Measurements from ENCODE around the gene PQBP1.

PQBP1 gene

GRCh38 chrX:48917139-48918001, 19.6 kb downstream of the PQBP1 start:
- DNase-seq (ENCODE audit: extremely low read depth, low read depth) = peak; percentile 67
- peak overlapping the region; percentile 72 for H3K4me3 ChIP-seq (replicated peaks; ENCODE audit: low read depth, low read length)
- TF ChIP-seq CTCF (IDR thresholded peaks at IDR 0.05; ENCODE audit: low read depth, low read length, missing control alignments) = peak; percentile 87

- no peak for TF ChIP-seq CTCF (IDR thresholded peaks at IDR 0.05; ENCODE audit: low read depth, low read length, missing control alignments)
- DNase-seq (ENCODE audit: extremely low read depth, low read depth) = no peak
- H3K4me3 ChIP-seq (replicated peaks; ENCODE audit: low read depth, low read length) = peak overlapping the region; percentile 72
These were observed 20.5 kb downstream of the PQBP1 start for GRCh38 chrX:48918301-48918642.

- no peak for TF ChIP-seq CTCF (IDR thresholded peaks at IDR 0.05; ENCODE audit: low read depth, low read length, missing control alignments)
- H3K4me3 ChIP-seq (replicated peaks; ENCODE audit: low read depth, low read length) = peak within 1 kb of the TSS; percentile 72
- peak; percentile 78 for DNase-seq (ENCODE audit: extremely low read depth, low read depth)
These were observed 21.1 kb downstream of the PQBP1 start, which contains the start of gene PIM2 for GRCh38 chrX:48918643-48919340. TSS of gene PIM2 (minus strand) at chrX:48919024. CDS start at chrX:48918834, 190 bp downstream.

GRCh38 chrX:48919360-48919841, 21.7 kb downstream of the PQBP1 start:
- H3K4me3 ChIP-seq (replicated peaks; ENCODE audit: low read depth, low read length) = peak overlapping the region; percentile 72
- no peak for DNase-seq (ENCODE audit: extremely low read depth, low read depth)
- TF ChIP-seq CTCF (IDR thresholded peaks at IDR 0.05; ENCODE audit: low read depth, low read length, missing control alignments) = no peak

GRCh38 chrX:48919947-48920717, 22.4 kb downstream of the PQBP1 start:
- no peak overlapping the region for H3K4me3 ChIP-seq (replicated peaks; ENCODE audit: low read depth, low read length)
- no peak for TF ChIP-seq CTCF (IDR thresholded peaks at IDR 0.05; ENCODE audit: low read depth, low read length, missing control alignments)
- no peak for DNase-seq (ENCODE audit: extremely low read depth, low read depth)

- TF ChIP-seq CTCF (IDR thresholded peaks at IDR 0.05; ENCODE audit: low read depth, low read length, missing control alignments) = no peak
- H3K4me3 ChIP-seq (replicated peaks; ENCODE audit: low read depth, low read length) = no peak overlapping the region
- no peak for DNase-seq (ENCODE audit: extremely low read depth, low read depth)
These were observed 23.0 kb downstream of the PQBP1 start for GRCh38 chrX:48920718-48921104.
